GM12878 (cell line): Measurements from ENCODE around the gene BCKDK. TPM values are rescaled to one million over a fixed set of nuclear protein-coding genes. Genes with fewer than 3 reads are reported as not detected.
A peak's percentile ranks its signal among the peaks of the same experiment; 100 is the strongest.

Experiments
- BHLHE40 ChIP-seq, 2 experiments: fragments of 450-650 bp in 1 of 2; IDR thresholded peaks; 2 replicates each; pipeline ENCODE4 v1.6.1; 2011 to 2017; ENCODE audit warnings: low read depth in 2 of 2, borderline replicate concordance in 1 of 2, improper control_type of control experiment in 1 of 2, low read length in 1 of 2, mild to moderate bottlenecking in 1 of 2
- CBX3 ChIP-seq: fragments of 200-600 bp; sonication (generic); IDR thresholded peaks from 2 replicates; pipeline ENCODE4 v1.6.1; 2016; ENCODE audit warnings: low read depth, borderline replicate concordance
- CREB1 ChIP-seq: IDR thresholded peaks from 2 replicates; pipeline ENCODE4 v1.6.1; 2012; ENCODE audit warnings: low read depth, mild to moderate bottlenecking, inconsistent platforms
- EP300 ChIP-seq, 2 experiments: fragments of 150-350 bp in 1 of 2; IDR thresholded peaks; 2 replicates each; pipeline ENCODE4 v1.6.1; 2011 to 2012; ENCODE audit warnings: low read depth in 2 of 2, low read length in 2 of 2, borderline replicate concordance in 1 of 2, improper control_type of control experiment in 1 of 2, inconsistent platforms in 1 of 2; ENCODE audit not compliant: control insufficient read depth in 1 of 2
- EZH2 ChIP-seq: IDR thresholded peaks from 2 replicates; pipeline ENCODE4 v1.6.1; 2012; ENCODE audit warnings: low read depth, mild to moderate bottlenecking, control low read depth, inconsistent platforms, low read length, borderline replicate concordance; ENCODE audit not compliant: control insufficient read depth
- GATAD2B ChIP-seq: fragments of 450-650 bp; conservative IDR thresholded peaks from 2 replicates; pipeline ENCODE4 v1.6.1; 2017; ENCODE audit warnings: low read depth, mild to moderate bottlenecking, moderate library complexity
- KAT2A ChIP-seq: conservative IDR thresholded peaks from 2 replicates; pipeline ENCODE4 v1.6.1; 2011; ENCODE audit warnings: low read depth, low read length; ENCODE audit not compliant: control insufficient read depth
- KDM1A ChIP-seq: fragments of 200-600 bp; sonication (generic); IDR thresholded peaks from 2 replicates; pipeline ENCODE4 v1.6.1; 2016; ENCODE audit warnings: borderline replicate concordance
- MTA2 ChIP-seq: fragments of 450-650 bp; IDR thresholded peaks from 2 replicates; pipeline ENCODE4 v1.6.1; 2016; ENCODE audit warnings: low read depth, mild to moderate bottlenecking, moderate library complexity
- NFYB ChIP-seq: IDR thresholded peaks from 2 replicates; pipeline ENCODE4 v1.6.1; 2011; ENCODE audit warnings: low read depth, mild to moderate bottlenecking, low read length, improper control_type of control experiment, moderate library complexity; ENCODE audit not compliant: insufficient read depth
- NR2F1 ChIP-seq: fragments of 450-650 bp; conservative IDR thresholded peaks from 2 replicates; pipeline ENCODE4 v1.6.1; 2017; ENCODE audit warnings: mild to moderate bottlenecking
- PKNOX1 ChIP-seq: fragments of 450-650 bp; IDR thresholded peaks from 2 replicates; pipeline ENCODE4 v1.6.1; 2016; ENCODE audit warnings: mild to moderate bottlenecking
- POLR2AphosphoS5 ChIP-seq: IDR thresholded peaks from 2 replicates; pipeline ENCODE4 v1.6.1; 2011; ENCODE audit warnings: mild to moderate bottlenecking, low read length, inconsistent platforms
- POU2F2 ChIP-seq: IDR thresholded peaks from 3 replicates; pipeline ENCODE4 v1.6.1; 2011; ENCODE audit warnings: low read depth, mild to moderate bottlenecking, low read length, borderline replicate concordance
- RAD21 ChIP-seq: IDR thresholded peaks from 2 replicates; pipeline ENCODE4 v1.6.1; 2011; ENCODE audit warnings: mild to moderate bottlenecking, low read depth, low read length, moderate library complexity; ENCODE audit not compliant: insufficient read depth
- RBBP5 ChIP-seq: fragments of 200-600 bp; sonication (generic); conservative IDR thresholded peaks from 2 replicates; pipeline ENCODE4 v1.6.1; 2016
- SPI1 ChIP-seq: IDR thresholded peaks from 2 replicates; pipeline ENCODE4 v1.6.1; 2011; ENCODE audit warnings: low read depth, mild to moderate bottlenecking, low read length, moderate library complexity, borderline replicate concordance; ENCODE audit not compliant: insufficient read depth
- SREBF1 ChIP-seq: IDR thresholded peaks from 2 replicates; pipeline ENCODE4 v1.6.1; 2012; ENCODE audit warnings: mild to moderate bottlenecking, low read length
- TARDBP ChIP-seq: IDR thresholded peaks from 2 replicates; pipeline ENCODE4 v1.6.1; 2016; ENCODE audit warnings: borderline replicate concordance
- USF1 ChIP-seq: IDR thresholded peaks from 2 replicates; pipeline ENCODE4 v1.6.1; 2011; ENCODE audit warnings: borderline replicate concordance, low read depth, mild to moderate bottlenecking, moderate library complexity, mixed read lengths, low read length; ENCODE audit not compliant: insufficient read depth; ENCODE audit errors: extremely low read length
- ZBTB33 ChIP-seq: fragments of 450-650 bp; IDR thresholded peaks from 2 replicates; pipeline ENCODE4 v1.6.1; 2017; ENCODE audit warnings: mild to moderate bottlenecking
- ZNF207 ChIP-seq: fragments of 450-650 bp; IDR thresholded peaks from 2 replicates; pipeline ENCODE4 v1.6.1; 2014; ENCODE audit warnings: antibody characterized with exemption, mild to moderate bottlenecking, borderline replicate concordance
- ZNF687 ChIP-seq: fragments of 450-650 bp; IDR thresholded peaks from 2 replicates; pipeline ENCODE4 v1.6.1; 2017; ENCODE audit warnings: mild to moderate bottlenecking, moderate library complexity
- polyA plus RNA-seq, 11 experiments: library from polyadenylated mRNA; depleted of rRNA in 4 of 11; unstranded in 6 of 11; stranded (reverse) in 5 of 11; fragments of >200 nt; fragmentation: Nextera tagmentation in 4 of 11; fragmentation: Illumina TruSeq in 1 of 11; extraction: Ambion mirVana in 4 of 11; extraction: Trizol in 1 of 11; gene quantifications; 1 replicate in 1 of 11; 2 replicates in 10 of 11; pipeline versions ENCODE4 v1.2.1 to v1.2.3, GENCODE V29; 2011 to 2016; ENCODE audit warnings: inconsistent platforms in 2 of 11, missing spikeins in 2 of 11, low read depth in 1 of 11
- total RNA-seq, 4 experiments: library from RNA; depleted of rRNA in 3 of 4; stranded (reverse); fragments of >200 nt in 3 of 4; fragmentation: Illumina TruSeq in 1 of 4; extraction: Trizol in 1 of 4; gene quantifications; 2 replicates each; pipeline versions ENCODE4 v1.2.1 to v1.2.3, GENCODE V29; 2013 to 2021

The BCKDK gene
- total and polyA plus RNA-seq, 10 of the 15 experiments (the other 5 are each of a cell fraction or from before 2014, with no cell fraction given) = 0.68 to 56.6 (median 32.8) TPM

- TF ChIP-seq PKNOX1 (no peak), CBX3 (no peak), ZNF207 (0 out of 2 replicates have a peak, but pooled peaks have one; percentile 27), POLR2AphosphoS5 (no peak), ZNF687 (peak; percentile 68), TARDBP (no peak), CREB1 (no peak), POU2F2 (no peak), RBBP5 (no peak), NR2F1 (peak; percentile 97), NFYB (no peak), KAT2A (no peak), ZBTB33 (peak; percentile 80; the same call in 1 of the 2 replicates), EZH2 (no peak), SREBF1 (no peak), EP300 (IDR thresholded peaks at IDR 0.05; ENCODE audit: borderline replicate concordance in 1 of 2, control insufficient read depth in 1 of 2, low read depth in 2 of 2, low read length in 2 of 2) (no peak), MTA2 (peak; percentile 16; the same call in 1 of the 2 replicates), BHLHE40 (IDR thresholded peaks at IDR 0.05; ENCODE audit: borderline replicate concordance in 1 of 2, low read depth in 2 of 2, low read length in 1 of 2) (peak; percentile 68 to 88), KDM1A (no peak), GATAD2B (0 out of 2 replicates have a peak, but pooled peaks have one; percentile 23), RAD21 (peak; percentile 42), USF1 (peak; percentile 13), SPI1 (no peak)
Measured at GRCh38 chr16:31105677-31106213, 2.4 kb upstream of the BCKDK start (continued).
